ENCODE measurements around the gene DKKL1.
A peak's percentile ranks its signal among the peaks of the same experiment; 100 is the strongest.
"Not testable (repeated sequence)": the region's sequence is repeated elsewhere in the genome, so short reads cannot be mapped to it uniquely, and the experiment has no call there.

Gene DKKL1

DNA sequence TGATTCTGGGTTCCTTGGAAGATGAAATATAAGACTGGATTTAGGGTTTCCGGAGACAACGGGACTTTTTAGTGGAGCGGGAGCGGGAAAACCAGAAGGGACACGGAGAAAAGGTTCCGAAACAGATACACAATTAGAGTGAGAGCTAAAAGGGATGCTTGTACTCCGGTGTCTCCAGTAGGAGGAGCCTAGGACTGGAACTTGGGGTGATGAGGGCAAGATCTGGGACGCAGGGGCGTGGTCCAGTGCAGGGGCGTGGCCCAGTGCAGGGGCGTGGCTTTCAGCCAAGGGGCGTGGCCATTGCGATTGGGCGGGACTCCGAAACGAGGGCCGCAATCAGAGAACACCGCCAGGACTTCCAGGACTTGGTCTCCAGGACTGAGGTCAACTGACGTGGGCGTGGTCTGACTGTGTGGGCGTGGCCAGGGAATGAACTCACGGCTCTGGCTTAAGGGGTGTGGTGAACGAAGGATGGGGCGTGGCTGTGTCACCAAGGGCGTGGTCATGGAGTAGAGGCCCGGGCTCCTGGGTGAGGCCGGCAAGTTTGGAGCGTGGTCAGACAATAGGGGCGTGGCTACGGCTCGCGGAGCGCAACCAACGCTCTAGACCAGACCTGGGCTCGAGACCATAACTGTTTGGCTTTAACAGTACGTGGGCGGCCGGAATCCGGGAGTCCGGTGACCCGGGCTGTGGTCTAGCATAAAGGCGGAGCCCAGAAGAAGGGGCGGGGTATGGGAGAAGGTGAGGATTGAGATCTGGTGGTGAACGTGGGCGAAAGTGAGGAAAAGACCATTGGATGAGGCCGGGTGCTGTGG is at the start of gene DKKL1:
DKKL1 (plus strand) TSS at position 610 of the 815 bp plus-strand sequence; CDS start at position 732, 122 bp downstream.
- peak; percentile 99 for DNase-seq (ENCODE audit: low read depth)

DNA sequence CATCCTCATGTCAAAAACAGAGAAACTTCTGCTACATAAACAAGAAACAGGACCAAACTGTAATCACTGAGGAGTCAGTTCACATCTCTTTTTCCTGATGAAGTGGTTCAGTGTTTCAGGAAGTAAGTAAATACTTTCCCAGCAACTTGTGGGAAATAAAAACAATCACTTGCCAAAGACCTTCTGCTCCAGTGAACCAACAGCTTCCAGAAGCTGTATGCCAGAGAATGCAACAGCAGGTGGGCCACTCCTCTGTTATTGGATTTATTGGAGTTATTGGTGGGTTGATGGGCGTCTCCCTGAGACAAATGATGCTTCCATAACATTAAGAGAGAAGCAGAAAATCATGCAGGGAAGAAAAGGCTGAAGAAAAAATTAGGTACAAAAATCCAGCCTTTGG is 48.6 kb upstream of the DKKL1 start:
- DNase-seq (ENCODE audit: low read depth): no peak

DNA sequence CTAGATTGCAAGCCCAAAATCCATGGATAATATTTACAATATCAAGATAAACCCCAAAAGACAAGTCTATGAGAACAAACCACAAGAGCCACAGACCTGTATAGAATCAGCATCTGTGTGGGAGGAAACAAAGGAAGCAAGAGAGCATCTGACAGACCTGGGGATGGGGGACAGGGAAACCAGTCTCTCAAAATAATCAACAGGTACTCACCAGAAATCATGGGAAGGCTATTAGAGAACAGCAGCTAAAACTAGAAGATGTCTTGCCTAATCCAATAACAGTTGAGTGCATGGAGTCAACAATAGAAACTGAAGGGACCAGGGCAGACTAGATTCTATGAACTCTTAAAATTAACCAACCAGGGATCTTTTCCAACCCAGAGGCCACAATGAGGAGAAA is 47.4 kb upstream of the DKKL1 start:
- DNase-seq (ENCODE audit: low read depth): no peak

DNA sequence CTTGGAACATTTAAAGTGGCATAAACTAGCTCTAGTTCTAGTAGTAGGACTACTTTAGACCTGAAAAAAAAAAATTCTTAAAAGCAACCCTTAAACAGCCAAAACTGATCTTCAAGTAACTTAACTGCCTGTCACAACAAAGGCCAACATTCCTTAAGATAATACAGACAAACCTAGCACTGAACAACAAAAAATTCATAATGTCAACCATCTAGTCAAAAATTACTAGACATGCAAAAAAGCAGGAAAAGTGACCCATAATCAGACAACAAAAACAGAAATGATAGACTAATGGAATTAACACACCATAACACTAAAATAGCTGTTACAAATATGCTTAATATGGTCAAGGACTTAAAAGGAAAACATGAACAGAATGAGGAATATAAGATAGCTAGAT is 45.4 kb upstream of the DKKL1 start:
- no peak for DNase-seq (ENCODE audit: low read depth)

DNA sequence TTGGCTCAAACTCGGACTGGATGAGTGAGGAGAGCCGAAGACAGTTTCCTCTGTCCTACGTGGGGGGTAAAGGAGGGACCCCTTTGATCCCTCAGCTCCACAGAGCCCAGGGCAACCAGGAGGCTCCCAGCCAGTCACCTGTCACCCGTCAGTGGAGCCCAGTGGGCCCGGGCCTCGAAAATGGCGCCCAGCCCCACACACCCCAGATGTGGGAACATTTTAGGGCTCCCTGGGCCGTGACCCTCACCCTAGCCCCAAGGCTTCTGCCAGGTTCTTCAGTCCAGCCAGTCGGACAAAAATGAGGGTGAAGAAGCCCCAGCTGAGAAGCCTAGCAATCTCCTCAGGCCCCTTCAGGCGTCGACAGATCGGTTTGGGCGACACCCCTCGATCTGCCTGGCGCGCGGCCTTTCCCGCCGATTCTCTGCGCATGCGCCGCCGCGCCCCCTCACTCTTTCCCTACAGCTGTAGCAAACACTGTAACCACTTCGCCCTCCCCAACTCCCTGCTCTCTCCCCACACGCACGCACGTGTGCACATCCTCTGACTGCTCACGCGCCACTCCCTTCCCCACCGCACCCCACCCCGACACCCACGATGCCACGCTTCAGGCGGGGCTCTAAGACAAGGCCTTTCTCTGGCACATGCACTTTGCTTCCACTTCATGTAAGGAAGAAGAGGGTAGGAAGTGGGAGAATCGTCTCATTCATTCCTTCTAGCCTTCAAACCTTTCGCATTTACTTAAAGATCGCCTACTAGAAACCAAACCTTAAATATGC is 38.7 kb upstream of the DKKL1 start, which contains the start of gene SLC6A16:
SLC6A16 (minus strand) TSS at position 391 of the 776 bp plus-strand sequence. CDS start 13,844 bp downstream, outside the sequence.
- DNase-seq (ENCODE audit: low read depth): no peak

DNA sequence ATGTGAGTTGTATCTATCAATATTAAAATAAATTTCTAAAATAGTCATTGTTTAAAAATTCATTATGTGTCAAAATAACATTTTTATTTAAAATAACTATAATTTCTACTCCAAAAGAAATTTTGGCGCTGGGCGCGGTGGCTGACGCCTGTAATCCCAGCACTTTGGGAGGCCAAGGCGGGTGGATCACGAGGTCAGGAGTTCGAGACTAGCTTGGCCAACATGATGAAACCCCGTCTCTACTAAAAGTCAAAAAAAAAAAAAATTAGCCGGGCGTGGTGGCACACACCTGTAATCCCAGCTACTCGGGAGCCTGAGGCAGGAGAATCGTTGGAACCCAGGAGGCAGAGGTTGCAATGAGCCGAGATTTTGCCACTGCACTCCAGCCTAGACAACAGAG is 37.9 kb upstream of the DKKL1 start:
- not testable (repeated sequence) for DNase-seq (ENCODE audit: low read depth)

DNA sequence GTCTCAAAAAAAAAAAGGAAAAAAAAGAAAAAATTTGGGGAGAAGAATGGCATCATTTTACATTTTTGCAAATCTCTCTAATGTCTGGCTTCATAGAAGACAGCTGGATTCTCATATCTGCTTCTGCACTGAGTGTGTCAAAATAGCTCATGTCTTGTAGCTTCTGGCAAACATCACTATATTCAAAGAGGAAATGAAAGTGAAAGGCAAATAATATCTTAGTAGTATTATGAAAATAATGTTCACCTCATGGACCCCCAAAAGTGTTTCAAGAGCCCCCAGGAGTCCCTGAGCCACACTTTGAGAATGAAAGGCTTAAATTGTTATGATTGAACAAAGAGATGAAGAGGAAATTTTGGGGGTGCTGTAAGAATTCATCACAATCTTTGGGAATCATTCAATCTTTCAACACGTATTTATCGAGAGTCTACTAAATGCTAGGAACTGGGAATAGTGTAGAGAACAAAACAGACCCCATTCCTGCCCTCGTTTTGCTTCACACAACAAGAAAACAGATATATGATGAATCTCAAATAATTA is 37.4 kb upstream of the DKKL1 start:
- no peak for DNase-seq (ENCODE audit: low read depth)

DNA sequence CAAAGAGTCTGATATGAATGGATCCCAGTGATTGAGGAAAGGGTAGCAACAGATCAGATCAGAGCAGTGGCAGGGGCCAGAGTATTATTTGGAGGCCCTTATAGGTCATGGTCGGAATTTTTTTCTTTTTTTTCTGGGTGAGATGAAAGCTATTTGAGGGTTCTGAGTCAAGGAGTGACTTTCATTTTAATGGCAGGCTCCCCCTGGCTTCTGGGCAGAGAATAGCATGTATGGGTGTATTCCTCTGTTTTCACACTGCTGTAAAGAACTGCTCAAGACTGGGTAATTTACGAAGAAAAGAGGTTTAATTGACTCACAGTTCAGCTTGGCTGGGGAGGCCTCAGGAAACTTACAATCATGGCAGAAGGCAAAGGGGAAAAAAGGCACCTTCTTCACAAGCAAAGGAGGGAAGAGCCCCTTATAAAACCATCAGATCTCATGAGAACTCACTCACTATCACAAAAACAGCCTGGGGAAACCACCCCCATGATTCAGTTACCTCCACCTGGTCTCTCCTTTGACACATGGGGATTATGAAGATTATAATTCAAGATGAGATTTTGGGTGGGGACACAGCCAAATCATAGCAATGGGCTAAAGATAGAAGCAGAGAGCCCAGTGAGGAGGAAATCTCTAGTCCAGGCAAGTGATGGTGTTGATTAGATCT is 35.7 kb upstream of the DKKL1 start:
- peak; percentile 45 for DNase-seq (ENCODE audit: low read depth)

DNA sequence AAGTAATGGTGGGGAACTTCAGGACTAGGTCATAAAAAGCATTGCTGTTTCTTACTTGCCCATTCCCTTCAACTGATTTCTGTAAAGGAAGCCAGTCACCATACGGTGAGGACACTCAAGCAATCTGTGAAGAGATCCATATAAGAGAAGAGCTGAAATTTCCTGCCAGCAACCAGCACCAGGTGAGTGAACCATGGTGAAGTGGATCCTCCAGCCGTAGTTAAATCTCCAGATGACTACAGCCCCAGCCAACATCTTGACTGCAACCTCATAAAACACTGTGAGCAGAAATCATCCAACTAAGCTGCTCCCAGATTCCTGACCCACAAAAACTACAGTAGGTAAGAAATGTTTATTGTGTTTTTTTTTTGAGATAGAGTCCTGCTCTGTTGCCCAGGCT is 34.9 kb upstream of the DKKL1 start:
- DNase-seq (ENCODE audit: low read depth): no peak

DNA sequence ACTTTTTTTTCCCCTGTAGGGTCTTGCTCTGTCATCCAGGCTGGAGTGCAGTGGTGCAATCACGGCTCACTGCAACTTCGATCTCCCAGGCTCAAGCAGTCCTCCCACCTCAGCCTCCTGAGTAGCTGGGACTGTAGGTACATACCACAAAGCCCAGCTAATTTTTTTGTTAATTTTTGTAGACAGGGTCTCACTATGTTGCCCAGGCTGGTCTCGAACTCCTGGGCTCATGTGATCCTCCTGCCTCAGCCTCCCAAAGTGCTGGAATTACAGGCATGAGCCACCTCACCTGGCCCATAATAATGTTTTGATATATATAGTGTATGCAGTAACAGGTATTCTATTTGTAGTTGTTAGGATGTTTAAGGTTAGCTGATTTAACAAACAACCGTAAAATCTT is 32.5 kb upstream of the DKKL1 start:
- not testable (repeated sequence) for DNase-seq (ENCODE audit: low read depth)

DNA sequence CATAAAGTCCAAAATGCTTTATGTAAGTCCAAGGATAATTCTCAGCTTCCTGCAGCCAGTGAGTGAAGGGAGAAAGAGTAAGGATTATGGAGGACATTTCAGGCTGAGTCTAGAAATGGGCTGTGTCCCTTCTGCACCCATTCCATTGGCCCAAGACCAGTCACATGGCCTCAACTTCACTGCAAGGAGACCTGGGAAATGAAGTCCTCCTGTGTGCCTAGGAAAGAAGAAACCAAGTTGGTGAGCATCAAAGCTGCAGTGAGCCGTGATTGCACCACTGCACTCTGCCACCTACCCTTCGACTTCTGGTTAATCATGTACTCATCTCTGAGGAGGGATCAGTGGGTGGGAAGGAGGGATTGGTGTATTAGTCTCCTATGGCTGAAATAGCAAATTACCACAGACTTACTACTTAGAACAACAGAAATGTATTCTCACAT is 32.0 kb upstream of the DKKL1 start:
- DNase-seq (ENCODE audit: low read depth): peak; percentile 69

DNA sequence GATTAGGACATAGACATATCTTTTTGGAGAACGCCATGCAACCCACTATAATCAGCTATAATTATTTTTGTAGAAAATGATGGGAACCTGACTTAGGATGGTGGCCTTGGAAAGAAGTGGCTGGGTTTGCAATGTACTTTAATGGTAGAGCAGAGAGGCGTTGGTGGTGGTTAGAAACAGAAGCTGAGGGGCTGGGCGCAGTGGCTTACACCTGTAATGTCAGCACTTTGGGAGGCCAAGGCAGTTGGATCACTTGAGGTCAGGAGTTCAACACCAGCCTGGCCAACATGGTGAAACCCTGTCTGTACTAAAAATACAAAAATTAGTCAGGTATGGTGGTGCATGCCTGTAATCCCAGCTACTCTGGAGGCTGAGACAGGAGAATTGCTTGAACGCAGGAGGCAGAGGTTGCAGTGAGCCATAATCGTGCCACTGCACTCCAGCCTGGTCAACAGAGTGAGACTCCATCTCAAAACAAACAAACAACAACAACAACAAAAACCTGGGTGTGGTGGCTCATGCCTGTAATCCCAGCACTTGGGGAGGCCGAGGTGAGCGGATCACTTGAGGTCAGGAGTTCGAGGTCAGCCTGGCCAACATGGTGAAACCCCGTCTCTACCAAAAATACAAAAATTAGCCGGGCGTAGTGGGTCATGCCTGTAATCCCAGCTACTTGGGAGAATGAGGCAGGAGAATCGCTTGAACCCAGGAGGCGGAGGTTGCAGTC is 30.8 kb upstream of the DKKL1 start:
- DNase-seq (ENCODE audit: low read depth): not testable (repeated sequence)

DNA sequence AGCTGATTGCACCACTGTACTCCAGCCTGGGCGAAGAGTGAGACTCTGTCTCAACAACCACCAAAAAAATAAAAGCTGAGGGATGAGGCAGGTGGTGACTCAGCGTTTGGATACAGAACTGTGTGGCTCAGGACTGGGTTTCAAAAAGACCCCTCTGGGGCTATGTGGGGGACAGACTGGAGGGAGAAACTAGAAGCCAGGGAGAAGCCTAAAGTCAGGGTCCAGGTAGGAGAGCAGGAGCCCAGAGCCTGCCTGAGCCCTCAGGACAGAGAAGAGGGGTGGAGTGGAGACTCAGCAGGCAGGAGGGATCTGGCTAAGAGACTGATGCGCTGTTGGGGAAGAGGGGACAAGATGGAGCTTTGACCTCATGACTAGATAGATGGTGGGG is 30.3 kb upstream of the DKKL1 start:
- DNase-seq (ENCODE audit: low read depth): peak; percentile 23

DNA sequence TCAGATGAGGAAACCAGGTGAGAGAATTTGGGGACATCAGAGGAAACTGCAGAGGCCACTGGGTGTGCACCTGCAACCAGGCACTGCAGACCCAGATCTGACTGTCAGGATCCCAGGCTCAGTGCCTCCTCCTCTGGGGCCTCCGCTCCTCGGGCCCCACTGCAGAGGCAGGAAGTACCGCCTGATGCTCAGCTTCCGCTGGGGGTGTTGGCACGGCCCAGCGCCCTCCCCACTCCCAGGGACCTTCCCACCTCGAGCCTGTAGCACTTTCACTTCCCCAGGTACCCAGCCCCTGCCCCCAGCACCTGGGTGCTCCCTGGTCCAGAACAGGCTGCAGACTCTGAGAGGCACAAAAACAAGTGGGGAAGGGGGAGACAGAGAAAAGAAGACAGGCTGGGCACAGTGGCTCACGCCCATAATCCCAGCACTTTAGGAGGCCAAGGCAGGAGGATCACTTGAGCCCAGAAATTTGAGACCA is 29.8 kb upstream of the DKKL1 start:
- no peak for DNase-seq (ENCODE audit: low read depth)

DNA sequence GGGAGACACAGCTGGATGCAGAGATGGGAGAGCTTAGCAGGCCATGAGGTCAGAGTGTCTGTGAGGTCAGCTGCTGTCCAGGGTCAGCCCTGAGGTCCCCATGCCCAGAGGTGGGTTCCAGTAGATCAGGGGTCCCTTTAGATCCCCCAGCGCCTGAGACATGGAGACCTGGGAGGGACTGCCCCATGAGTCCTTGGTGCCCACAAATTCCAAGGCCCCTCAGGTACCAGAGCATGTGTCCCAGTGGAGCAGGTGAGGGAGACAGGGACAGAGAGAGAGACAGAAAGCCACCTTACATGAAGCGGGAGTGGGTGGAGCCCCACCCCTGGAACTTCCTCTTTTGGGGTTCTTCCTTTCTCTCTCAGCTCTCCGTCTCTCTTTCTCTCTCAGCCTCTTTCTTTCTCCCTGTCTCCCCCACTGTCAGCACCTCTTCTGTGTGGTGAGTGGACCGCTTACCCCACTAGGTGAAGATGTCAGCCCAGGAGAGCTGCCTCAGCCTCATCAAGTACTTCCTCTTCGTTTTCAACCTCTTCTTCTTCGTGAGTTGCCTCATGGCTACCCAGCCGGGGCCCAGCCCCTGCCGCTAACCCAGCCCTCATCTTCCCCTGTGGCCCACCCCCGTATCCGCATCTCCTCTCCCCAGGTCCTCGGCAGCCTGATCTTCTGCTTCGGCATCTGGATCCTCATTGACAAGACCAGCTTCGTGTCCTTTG is 28.4 kb upstream of the DKKL1 start, which contains the start of gene CD37:
CD37 (plus strand) TSS at position 336 of the 713 bp plus-strand sequence; CDS start at position 471, 135 bp downstream.
- DNase-seq (ENCODE audit: low read depth): no peak

DNA sequence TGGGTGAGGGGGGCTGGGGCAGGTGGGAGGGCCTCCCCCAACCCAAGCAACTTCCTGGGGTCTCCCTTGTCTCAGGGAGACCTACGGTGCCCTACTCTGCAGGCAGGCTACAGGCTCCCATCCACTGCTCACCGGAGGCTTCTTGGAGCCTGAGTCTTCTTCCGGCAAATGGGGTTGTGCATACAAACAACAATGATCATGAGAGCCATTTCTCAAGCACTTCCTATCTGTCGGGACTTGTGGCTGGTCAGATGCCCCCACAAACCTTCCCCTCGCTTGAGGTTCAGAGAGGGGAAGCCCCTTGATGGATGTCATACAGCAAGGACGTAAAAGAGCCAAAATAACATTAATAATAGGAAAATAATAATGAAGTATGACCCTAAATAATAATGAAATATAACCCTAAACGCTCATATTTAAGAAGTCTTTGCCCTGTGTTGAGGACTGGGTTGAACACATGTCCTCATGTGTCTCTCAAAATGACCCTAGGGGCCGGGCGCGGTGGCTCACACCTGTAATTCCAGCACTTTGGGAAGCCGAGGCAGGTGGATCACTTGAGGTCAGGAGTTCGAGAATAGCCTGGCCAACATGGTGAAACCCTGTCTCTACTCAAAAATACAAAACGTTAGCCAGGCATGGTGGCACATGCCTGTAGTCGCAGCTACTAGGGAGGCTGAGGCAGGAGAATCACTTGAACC is 27.7 kb upstream of the DKKL1 start:
- DNase-seq (ENCODE audit: low read depth): no peak

DNA sequence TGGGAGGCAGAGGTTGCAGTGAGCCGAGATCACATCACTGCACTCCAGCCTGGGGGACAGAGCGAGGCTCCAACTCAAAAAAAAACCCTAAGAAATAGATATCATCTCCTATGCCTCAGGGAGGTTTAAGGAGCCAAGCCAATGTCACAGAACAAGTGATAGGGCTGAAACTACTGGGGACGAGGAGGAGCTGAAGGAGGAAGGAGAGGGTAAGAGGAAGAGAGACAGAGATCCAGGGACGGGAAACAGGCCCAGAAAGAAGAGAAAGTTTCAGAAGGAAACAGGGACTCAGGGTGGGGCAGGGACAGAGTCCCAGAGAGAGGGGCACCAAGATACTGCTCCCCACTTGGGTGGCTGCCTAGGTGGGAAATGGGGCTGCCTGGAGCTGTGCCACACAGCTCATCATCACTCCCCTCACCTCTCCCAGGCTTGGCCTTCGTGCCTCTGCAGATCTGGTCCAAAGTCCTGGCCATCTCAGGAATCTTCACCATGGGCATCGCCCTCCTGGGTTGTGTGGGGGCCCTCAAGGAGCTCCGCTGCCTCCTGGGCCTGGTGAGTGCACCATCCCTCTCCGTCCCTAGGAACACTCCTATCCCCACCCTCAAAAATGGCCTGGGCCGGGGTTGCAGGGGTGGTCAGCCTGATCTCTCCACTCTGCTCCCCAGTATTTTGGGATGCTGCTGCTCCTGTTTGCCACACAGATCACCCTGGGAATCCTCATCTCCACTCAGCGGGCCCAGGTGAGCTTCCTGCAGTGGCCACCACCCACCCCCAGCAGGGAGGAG is 27.0 kb upstream of the DKKL1 start:
- DNase-seq (ENCODE audit: low read depth): no peak

DNA sequence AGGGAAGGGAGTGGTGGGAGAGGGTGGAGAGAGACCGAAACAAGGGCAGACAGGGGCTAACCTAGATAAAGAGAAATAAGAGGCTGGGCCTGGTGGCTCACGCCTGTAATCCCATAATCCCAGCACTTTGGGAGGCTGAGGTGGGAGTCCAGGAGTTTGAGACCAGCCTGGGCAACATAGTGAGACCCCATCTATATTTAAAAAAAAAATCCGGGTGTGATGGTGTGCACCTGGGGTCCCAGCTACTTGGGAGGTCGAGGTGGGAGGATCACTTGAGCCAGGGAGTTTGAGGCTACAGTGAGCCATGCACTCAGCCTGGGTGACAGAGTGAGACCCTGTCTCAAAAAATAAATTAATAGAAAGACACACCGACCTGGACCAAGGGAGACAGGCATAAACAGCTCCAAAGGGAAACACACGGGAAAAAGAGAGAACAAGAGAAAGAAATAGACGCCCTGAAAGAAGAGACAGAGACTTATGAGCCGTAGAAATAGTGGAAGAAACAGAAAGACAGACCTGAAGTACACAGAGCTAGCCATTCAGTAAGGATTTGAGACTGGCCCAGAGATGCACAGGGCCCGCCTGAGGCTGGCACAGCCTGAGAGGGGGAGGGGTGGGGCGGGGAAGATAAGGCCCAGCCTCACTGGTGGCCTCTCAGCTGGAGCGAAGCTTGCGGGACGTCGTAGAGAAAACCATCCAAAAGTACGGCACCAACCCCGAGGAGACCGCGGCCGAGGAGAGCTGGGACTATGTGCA is 26.2 kb upstream of the DKKL1 start:
- DNase-seq (ENCODE audit: low read depth): no peak

All from EH (cell line).